Loucy (cell line): ENCODE results near the gene VAV2.

Experiments
- H2AFZ ChIP-seq: fragments of 200-600 bp; sonication (generic); 2 replicates; pipeline ENCODE4 v1.6.0; 2016; ENCODE audit warnings: antibody characterized with exemption, mild to moderate bottlenecking, low read length, moderate library complexity
- H3F3A ChIP-seq: fragments of 200-600 bp; 2 replicates; pipeline ENCODE4 v1.6.0; 2016; ENCODE audit warnings: antibody characterized with exemption, low read depth, mild to moderate bottlenecking
- H3K27me3 ChIP-seq: fragments of 200-600 bp; sonication (generic); 2 replicates; pipeline ENCODE4 v1.6.1; 2014; ENCODE audit warnings: low read length, mild to moderate bottlenecking; ENCODE audit not compliant: insufficient read depth, poor library complexity, severe bottlenecking
- H3K36me3 ChIP-seq: fragments of 200-600 bp; sonication (generic); 2 replicates; pipeline ENCODE4 v1.6.1; 2016; ENCODE audit warnings: low read length; ENCODE audit not compliant: insufficient read depth
- H3K4me1 ChIP-seq: fragments of 200-600 bp; sonication (generic); 2 replicates; pipeline ENCODE4 v1.5.1; 2014; ENCODE audit warnings: low read length, mild to moderate bottlenecking; ENCODE audit not compliant: insufficient read depth, poor library complexity, severe bottlenecking
- H3K4me2 ChIP-seq: fragments of 200-600 bp; sonication (generic); 2 replicates; pipeline ENCODE4 v1.6.0; 2014; ENCODE audit warnings: antibody characterized with exemption, low read length, low read depth, mild to moderate bottlenecking; ENCODE audit not compliant: poor library complexity, severe bottlenecking
- H3K4me3 ChIP-seq: fragments of 200-600 bp; sonication (generic); 2 replicates; pipeline ENCODE4 v1.5.1; 2014; ENCODE audit warnings: low read length, mild to moderate bottlenecking, mixed read lengths; ENCODE audit not compliant: poor library complexity, severe bottlenecking
- H3K79me2 ChIP-seq: fragments of 200-600 bp; sonication (generic); 2 replicates; pipeline ENCODE4 v1.6.1; 2014; ENCODE audit warnings: low read length; ENCODE audit not compliant: insufficient read depth
- H3K9ac ChIP-seq: fragments of 200-600 bp; sonication (generic); 2 replicates; pipeline ENCODE4 v1.6.0; 2014; ENCODE audit warnings: mild to moderate bottlenecking, low read depth, low read length, moderate library complexity; ENCODE audit not compliant: poor library complexity, severe bottlenecking
- H3K9me2 ChIP-seq: fragments of 200-600 bp; sonication (generic); replicated peaks from 2 replicates; pipeline ENCODE4 v1.6.1; 2016; ENCODE audit warnings: low read depth, low read length, mixed read lengths
- H3K9me3 ChIP-seq: fragments of 200-600 bp; sonication (generic); 2 replicates; pipeline ENCODE4 v1.6.1; 2014; ENCODE audit warnings: mild to moderate bottlenecking, antibody characterized with exemption, low read length, low read depth; ENCODE audit not compliant: insufficient read depth
- H4K20me1 ChIP-seq: fragments of 200-600 bp; sonication (generic); 2 replicates; pipeline ENCODE4 v1.6.0; 2014; ENCODE audit warnings: antibody characterized with exemption, low read length, mild to moderate bottlenecking; ENCODE audit not compliant: insufficient read depth, poor library complexity, severe bottlenecking
- CTCF ChIP-seq: fragments of 200-600 bp; sonication (generic); conservative IDR thresholded peaks from 2 replicates; pipeline ENCODE4 v1.5.1; 2014; ENCODE audit warnings: mild to moderate bottlenecking, antibody characterized with exemption, low read length
- EZH2phosphoT487 ChIP-seq: fragments of 200-600 bp; IDR thresholded peaks from 2 replicates; pipeline ENCODE4 v1.6.1; 2018; ENCODE audit warnings: antibody characterized with exemption, mild to moderate bottlenecking, moderate library complexity, borderline replicate concordance

The VAV2 gene

GRCh38 chr9:134033516-134034214 lies 41.5 kb upstream of the VAV2 start:
- Histone ChIP-seq H3K4me2 (no peak overlapping the region), H3K79me2 (no peaks in the 10 kb centered on the region), H3K9me3 (no peaks in the 10 kb centered on the region), H3K4me3 (no peak overlapping the region), H3K36me3 (peaks cover 64% of the 10 kb centered on the region; the same call in 1 of the 2 replicates), H3K9ac (no peak overlapping the region), H3F3A (no peaks in the 10 kb centered on the region), H3K9me2 (no peaks in the 10 kb centered on the region), H4K20me1 (no peaks in the 10 kb centered on the region), H3K27me3 (no peaks in the 10 kb centered on the region), H2AFZ (no peak overlapping the region), H3K4me1 (no peaks in the 10 kb centered on the region)
- TF ChIP-seq CTCF: no peak
- TF ChIP-seq EZH2phosphoT487: no peak

GRCh38 chr9:134032456-134033222 lies 40.5 kb upstream of the VAV2 start:
- H3K9me3 ChIP-seq: no peaks in the 10 kb centered on the region
- no peaks in the 10 kb centered on the region for H3F3A ChIP-seq
- no peak overlapping the region for H3K4me3 ChIP-seq
- H3K36me3 ChIP-seq: peaks cover 54% of the 10 kb centered on the region; the same call in 1 of the 2 replicates
- TF ChIP-seq EZH2phosphoT487 (no peak), CTCF (no peak)
- no peaks in the 10 kb centered on the region for H4K20me1 ChIP-seq
- H2AFZ ChIP-seq: no peak overlapping the region
- H3K4me1 ChIP-seq: no peaks in the 10 kb centered on the region
- no peaks in the 10 kb centered on the region for H3K27me3 ChIP-seq
- H3K4me2 ChIP-seq: no peak overlapping the region
- H3K79me2 ChIP-seq: no peaks in the 10 kb centered on the region
- no peaks in the 10 kb centered on the region for H3K9me2 ChIP-seq
- H3K9ac ChIP-seq: no peak overlapping the region

GRCh38 chr9:134031783-134032182 lies 39.7 kb upstream of the VAV2 start:
- H3K4me3 ChIP-seq: no peak overlapping the region
- no peak overlapping the region for H2AFZ ChIP-seq
- no peaks in the 10 kb centered on the region for H3K4me1 ChIP-seq
- no peaks in the 10 kb centered on the region for H3K9me2 ChIP-seq
- no peaks in the 10 kb centered on the region for H3K79me2 ChIP-seq
- H3K9ac ChIP-seq: no peak overlapping the region
- H4K20me1 ChIP-seq: no peaks in the 10 kb centered on the region
- TF ChIP-seq CTCF (no peak), EZH2phosphoT487 (no peak)
- no peaks in the 10 kb centered on the region for H3K9me3 ChIP-seq
- peaks cover 49% of the 10 kb centered on the region; the same call in 1 of the 2 replicates for H3K36me3 ChIP-seq
- no peaks in the 10 kb centered on the region for H3K27me3 ChIP-seq
- no peaks in the 10 kb centered on the region for H3F3A ChIP-seq
- H3K4me2 ChIP-seq: no peak overlapping the region
